HUES64 (cell line): Measurements from ENCODE around the gene ATN1.

Source experiments
- H3K27ac ChIP-seq: 2 replicates; pipeline ENCODE4 v1.7.0; 2013; ENCODE audit warnings: low read depth, low read length, inconsistent platforms
- H3K27me3 ChIP-seq: 2 replicates; pipeline ENCODE4 v1.6.1; 2013; ENCODE audit warnings: mild to moderate bottlenecking, low read length; ENCODE audit not compliant: insufficient read depth
- H3K36me3 ChIP-seq: 2 replicates; pipeline ENCODE4 v1.6.1; 2013; ENCODE audit warnings: mild to moderate bottlenecking, low read length; ENCODE audit not compliant: insufficient read depth
- H3K4me1 ChIP-seq: 2 replicates; pipeline ENCODE4 v1.6.1; 2013; ENCODE audit warnings: mild to moderate bottlenecking, low read length, moderate library complexity; ENCODE audit not compliant: insufficient read depth
- H3K4me3 ChIP-seq: 2 replicates; pipeline ENCODE4 v1.5.1; 2013; ENCODE audit warnings: mild to moderate bottlenecking, low read length, moderate library complexity
- H3K9ac ChIP-seq: 2 replicates; pipeline ENCODE4 v1.6.1; 2013; ENCODE audit warnings: mild to moderate bottlenecking, low read depth, low read length
- H3K9me3 ChIP-seq: 2 replicates; pipeline ENCODE4 v1.6.1; 2013; ENCODE audit warnings: low read depth, low read length; ENCODE audit not compliant: insufficient read depth
- WGBS: fragments of 150-250, 120-280 bp; methylation state at CpG from one replicate; pipeline ENCODE4 v1.1.7; 2013; ENCODE audit warnings: missing lambda C conversion rate; 5-methylcytosine and 5-hydroxymethylcytosine counted together

Gene ATN1

GRCh38 chr12:6947615-6948014 lies 19.9 kb downstream of the ATN1 start:
- Histone ChIP-seq H3K27ac (no peak overlapping the region), H3K9ac (no peak overlapping the region), H3K4me1 (peaks cover 12% of the 10 kb centered on the region; the same call in 1 of the 2 replicates), H3K36me3 (no peaks in the 10 kb centered on the region), H3K4me3 (no peak overlapping the region), H3K9me3 (no peaks in the 10 kb centered on the region), H3K27me3 (no peaks in the 10 kb centered on the region)
- 94% methylated on average over 8 of the region's 8 CpGs for WGBS

- Histone ChIP-seq H3K36me3 (no peaks in the 10 kb centered on the region), H3K27ac (no peak overlapping the region), H3K9me3 (no peaks in the 10 kb centered on the region), H3K9ac (no peak overlapping the region), H3K27me3 (no peaks in the 10 kb centered on the region), H3K4me3 (no peak overlapping the region), H3K4me1 (peaks cover 12% of the 10 kb centered on the region; the same call in 1 of the 2 replicates)
- WGBS = 94% methylated on average over 12 of the region's 15 CpGs
Observed at GRCh38 chr12:6948873-6949594, 21.3 kb downstream of the ATN1 start.

- no peaks in the 10 kb centered on the region for H3K27me3 ChIP-seq
- WGBS = 83% methylated on average over 1 of the region's 1 CpG
- H3K36me3 ChIP-seq = no peaks in the 10 kb centered on the region
- no peak overlapping the region for H3K4me3 ChIP-seq
- H3K27ac ChIP-seq = no peak overlapping the region
- H3K9ac ChIP-seq = no peak overlapping the region; the same call in 1 of the 2 replicates
- H3K4me1 ChIP-seq = peaks cover 4% of the 10 kb centered on the region; the same call in 1 of the 2 replicates
- H3K9me3 ChIP-seq = no peaks in the 10 kb centered on the region
Observed at GRCh38 chr12:6950401-6950801, 22.6 kb downstream of the ATN1 start.

GRCh38 chr12:6950811-6951540 lies 23.2 kb downstream of the ATN1 start, which contains the start of gene PTPN6:
Gene PTPN6 (plus strand): TSS chr12:6951356. CDS start chr12:6951513, 157 bp downstream.
- Histone ChIP-seq H3K27me3 (no peaks in the 10 kb centered on the region), H3K27ac (no peak within 1 kb of the TSS), H3K4me1 (no peaks in the 10 kb centered on the region), H3K9me3 (no peaks in the 10 kb centered on the region), H3K36me3 (no peaks in the 10 kb centered on the region), H3K4me3 (no peak within 1 kb of the TSS), H3K9ac (no peak within 1 kb of the TSS; the same call in 1 of the 2 replicates)
- 88% methylated on average over 25 of the region's 25 CpGs for WGBS

GRCh38 chr12:6951551-6952120 lies 23.9 kb downstream of the ATN1 start:
- 94% methylated on average over 20 of the region's 20 CpGs for WGBS
- no peaks in the 10 kb centered on the region for H3K36me3 ChIP-seq
- no peaks in the 10 kb centered on the region for H3K4me1 ChIP-seq
- H3K9ac ChIP-seq = no peak overlapping the region
- H3K27me3 ChIP-seq = no peaks in the 10 kb centered on the region
- H3K9me3 ChIP-seq = no peaks in the 10 kb centered on the region
- no peak overlapping the region for H3K4me3 ChIP-seq
- no peak overlapping the region for H3K27ac ChIP-seq

GRCh38 chr12:6952121-6952862 lies 24.5 kb downstream of the ATN1 start:
- H3K4me1 ChIP-seq = no peaks in the 10 kb centered on the region
- 91% methylated on average over 22 of the region's 22 CpGs for WGBS
- no peak overlapping the region for H3K27ac ChIP-seq
- H3K36me3 ChIP-seq = no peaks in the 10 kb centered on the region
- no peaks in the 10 kb centered on the region for H3K27me3 ChIP-seq
- no peak overlapping the region; the same call in 1 of the 2 replicates for H3K9ac ChIP-seq
- H3K4me3 ChIP-seq = no peak overlapping the region
- H3K9me3 ChIP-seq = no peaks in the 10 kb centered on the region

GRCh38 chr12:6952863-6953441 lies 25.2 kb downstream of the ATN1 start:
- Histone ChIP-seq H3K36me3 (no peaks in the 10 kb centered on the region), H3K4me3 (no peak overlapping the region), H3K27me3 (no peaks in the 10 kb centered on the region), H3K9me3 (no peaks in the 10 kb centered on the region), H3K27ac (no peak overlapping the region), H3K9ac (no peak overlapping the region; the same call in 1 of the 2 replicates), H3K4me1 (no peaks in the 10 kb centered on the region)
- WGBS = 89% methylated on average over 15 of the region's 15 CpGs

GRCh38 chr12:6953442-6954315 lies 25.9 kb downstream of the ATN1 start:
- Histone ChIP-seq H3K9me3 (no peaks in the 10 kb centered on the region), H3K4me1 (no peaks in the 10 kb centered on the region), H3K36me3 (no peaks in the 10 kb centered on the region), H3K4me3 (no peak overlapping the region), H3K9ac (no peak overlapping the region), H3K27ac (no peak overlapping the region), H3K27me3 (no peaks in the 10 kb centered on the region)
- 76% methylated on average over 24 of the region's 24 CpGs for WGBS

GRCh38 chr12:6954316-6955107 lies 26.8 kb downstream of the ATN1 start:
- Histone ChIP-seq H3K27me3 (no peaks in the 10 kb centered on the region), H3K4me3 (no peak overlapping the region), H3K27ac (no peak overlapping the region), H3K9ac (no peak overlapping the region), H3K9me3 (no peaks in the 10 kb centered on the region), H3K36me3 (no peaks in the 10 kb centered on the region), H3K4me1 (no peaks in the 10 kb centered on the region)
- WGBS = 94% methylated on average over 21 of the region's 21 CpGs
